ENCODE measurements around the gene SPINK7.

DNA sequence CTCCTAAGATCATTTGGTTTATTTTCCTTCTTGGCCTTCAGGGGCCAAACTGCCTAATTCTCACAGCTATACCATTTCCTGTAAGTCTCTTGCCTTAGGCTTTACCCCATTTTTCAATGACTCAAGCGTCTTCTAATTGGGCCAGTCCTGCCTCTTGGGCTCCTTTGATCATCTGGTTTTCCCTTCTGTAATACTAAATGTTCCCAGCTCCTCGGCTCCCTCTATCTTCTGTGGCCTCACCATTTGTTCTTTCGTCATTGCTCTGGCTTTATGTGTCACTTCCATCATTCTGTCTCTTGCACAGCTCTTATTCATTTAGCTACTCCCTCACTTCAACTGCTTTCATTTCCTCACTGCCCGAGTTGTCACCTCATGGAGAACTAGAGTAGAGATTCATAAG is 14.5 kb upstream of the SPINK7 start:
- TF ChIP-seq, protein P1, sequence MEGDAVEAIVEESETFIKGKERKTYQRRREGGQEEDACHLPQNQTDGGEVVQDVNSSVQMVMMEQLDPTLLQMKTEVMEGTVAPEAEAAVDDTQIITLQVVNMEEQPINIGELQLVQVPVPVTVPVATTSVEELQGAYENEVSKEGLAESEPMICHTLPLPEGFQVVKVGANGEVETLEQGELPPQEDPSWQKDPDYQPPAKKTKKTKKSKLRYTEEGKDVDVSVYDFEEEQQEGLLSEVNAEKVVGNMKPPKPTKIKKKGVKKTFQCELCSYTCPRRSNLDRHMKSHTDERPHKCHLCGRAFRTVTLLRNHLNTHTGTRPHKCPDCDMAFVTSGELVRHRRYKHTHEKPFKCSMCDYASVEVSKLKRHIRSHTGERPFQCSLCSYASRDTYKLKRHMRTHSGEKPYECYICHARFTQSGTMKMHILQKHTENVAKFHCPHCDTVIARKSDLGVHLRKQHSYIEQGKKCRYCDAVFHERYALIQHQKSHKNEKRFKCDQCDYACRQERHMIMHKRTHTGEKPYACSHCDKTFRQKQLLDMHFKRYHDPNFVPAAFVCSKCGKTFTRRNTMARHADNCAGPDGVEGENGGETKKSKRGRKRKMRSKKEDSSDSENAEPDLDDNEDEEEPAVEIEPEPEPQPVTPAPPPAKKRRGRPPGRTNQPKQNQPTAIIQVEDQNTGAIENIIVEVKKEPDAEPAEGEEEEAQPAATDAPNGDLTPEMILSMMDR (conservative IDR thresholded peaks at IDR 0.05; ENCODE audit: low read length): no peak
- TF ChIP-seq EZH2phosphoT487 (IDR thresholded peaks at IDR 0.05; ENCODE audit: borderline replicate concordance, low read depth, low read length): no peak

All from OCI-LY7 (cell line).